Stimulated activated CD8-positive, alpha-beta memory T cell treated with anti-CD3 and anti-CD28 coated beads, Interleukin-4, amount 100 ng/mL, for 4 hours (primary cell): Measurements from ENCODE around the gene TBC1D32.
"Not testable (repeated sequence)": the region's sequence is repeated elsewhere in the genome, so short reads cannot be mapped to it uniquely, and the experiment has no call there.

Experiments
- DNase-seq, 2 donors: peaks; one replicate each; pipeline ENCODE4 v3.0.0-alpha.2; 2020; ENCODE audit warnings: low read depth in 2 of 2, low spot score in 1 of 2

TBC1D32 gene

GRCh38 chr6:121334299-121335086 lies at the start of gene TBC1D32:
TBC1D32 (minus strand) TSS chr6:121334480; CDS start chr6:121334430, 50 bp downstream.
- DNase-seq: peak; percentile 75 to 78

- DNase-seq: no peak
Measured at GRCh38 chr6:121383478-121383877, 49.2 kb upstream of the TBC1D32 start.

- no peak for DNase-seq
Measured at GRCh38 chr6:121382467-121383121, 48.3 kb upstream of the TBC1D32 start.

- DNase-seq: no peak
Measured at GRCh38 chr6:121376411-121376810, 42.1 kb upstream of the TBC1D32 start.

- not testable (repeated sequence) for DNase-seq
Measured at GRCh38 chr6:121374219-121374618, 39.9 kb upstream of the TBC1D32 start.

- DNase-seq: no peak
Measured at GRCh38 chr6:121365536-121366521, 31.5 kb upstream of the TBC1D32 start.

- no peak for DNase-seq
Measured at GRCh38 chr6:121356575-121356974, 22.3 kb upstream of the TBC1D32 start.

- DNase-seq: no peak
Measured at GRCh38 chr6:121354764-121355163, 20.5 kb upstream of the TBC1D32 start.

GRCh38 chr6:121352941-121353340 lies 18.7 kb upstream of the TBC1D32 start:
- no peak for DNase-seq

GRCh38 chr6:121351916-121352315 lies 17.6 kb upstream of the TBC1D32 start:
- DNase-seq: no peak

GRCh38 chr6:121349596-121349995 lies 15.3 kb upstream of the TBC1D32 start:
- DNase-seq: no peak

- DNase-seq: no peak
Measured at GRCh38 chr6:121347484-121347883, 13.2 kb upstream of the TBC1D32 start.

- DNase-seq: no peak
Measured at GRCh38 chr6:121344539-121344938, 10.3 kb upstream of the TBC1D32 start.

- DNase-seq: no peak
Measured at GRCh38 chr6:121339639-121340226, 5.5 kb upstream of the TBC1D32 start.

- DNase-seq: no peak
Measured at GRCh38 chr6:121338956-121339355, 4.7 kb upstream of the TBC1D32 start.

- DNase-seq: no peak
Measured at GRCh38 chr6:121338366-121338765, 4.1 kb upstream of the TBC1D32 start.

GRCh38 chr6:121335087-121336008 lies 1.1 kb upstream of the TBC1D32 start:
- DNase-seq: no peak

GRCh38 chr6:121333694-121334093 lies 586 bp downstream of the TBC1D32 start:
- not testable (repeated sequence) for DNase-seq

GRCh38 chr6:121333196-121333595 lies 1.1 kb downstream of the TBC1D32 start:
- DNase-seq: no peak

- DNase-seq: no peak
Measured at GRCh38 chr6:121330516-121330915, 3.8 kb downstream of the TBC1D32 start.
